Skeletal muscle cell (primary cell): ENCODE measurements around the gene PDE6A.
"Not testable (repeated sequence)": the region's sequence is repeated elsewhere in the genome, so short reads cannot be mapped to it uniquely, and the experiment has no call there.

Experiments used
- DNase-seq: peaks from one replicate; pipeline ENCODE4 v3.0.0-alpha.2; 2010; ENCODE audit warnings: low read depth
- H3K4me3 ChIP-seq: 2 replicates; pipeline ENCODE4 v1.5.1; 2011; ENCODE audit warnings: low read depth, mild to moderate bottlenecking, control low read depth, low read length, moderate library complexity

PDE6A gene

DNA sequence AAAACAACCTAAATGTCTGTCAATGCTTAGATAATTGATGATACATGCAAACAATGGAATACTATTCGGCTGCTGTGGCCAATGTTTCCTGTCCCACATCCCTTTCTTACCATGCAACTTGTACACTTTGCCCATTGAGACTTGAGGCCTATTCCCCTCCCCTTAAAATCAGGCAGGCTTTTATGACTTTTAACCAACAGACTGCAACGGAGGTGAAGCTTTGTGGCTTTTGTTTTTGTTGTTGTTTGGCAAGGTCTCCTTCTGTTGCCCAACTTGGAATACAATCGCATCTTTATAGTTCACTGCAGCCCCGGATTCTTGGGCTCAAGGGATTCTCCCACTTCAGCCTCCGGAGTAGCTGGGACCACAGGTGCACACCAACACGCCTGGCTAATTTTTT lies 10.2 kb upstream of the PDE6A start:
- DNase-seq = no peak
- no peak overlapping the region for H3K4me3 ChIP-seq

DNA sequence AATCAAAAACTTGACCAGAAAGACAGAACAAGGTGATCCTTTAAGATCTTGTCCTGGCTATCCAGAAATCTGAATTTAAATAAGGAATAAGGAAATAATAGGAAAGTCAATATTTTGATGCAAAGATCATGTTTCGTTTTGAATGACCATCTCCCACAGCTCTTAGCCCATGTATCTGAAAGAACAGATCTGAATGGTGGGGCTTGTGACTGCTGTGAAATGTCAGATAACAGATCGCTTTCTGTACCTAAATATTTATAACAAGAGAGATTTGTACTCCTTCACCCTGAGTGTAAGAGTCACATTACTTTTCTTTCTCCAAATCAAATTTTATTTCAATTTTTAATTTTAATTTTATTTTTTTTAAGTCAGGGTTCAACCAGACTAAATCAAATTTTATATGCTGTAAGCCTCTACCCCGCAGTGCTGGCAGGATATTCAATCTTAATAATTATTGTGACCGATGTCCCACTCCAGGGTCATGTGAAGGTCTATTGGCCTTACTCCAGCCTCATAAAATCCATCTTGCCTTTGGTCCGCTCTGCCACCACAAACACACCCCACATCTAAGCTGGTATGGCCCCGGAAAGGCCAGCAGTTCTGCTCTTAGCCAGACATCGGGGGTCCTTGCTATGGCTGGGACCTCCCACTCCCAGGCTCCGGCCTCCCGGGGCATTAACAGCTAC lies 9.0 kb upstream of the PDE6A start:
- H3K4me3 ChIP-seq = no peak overlapping the region
- no peak for DNase-seq

DNA sequence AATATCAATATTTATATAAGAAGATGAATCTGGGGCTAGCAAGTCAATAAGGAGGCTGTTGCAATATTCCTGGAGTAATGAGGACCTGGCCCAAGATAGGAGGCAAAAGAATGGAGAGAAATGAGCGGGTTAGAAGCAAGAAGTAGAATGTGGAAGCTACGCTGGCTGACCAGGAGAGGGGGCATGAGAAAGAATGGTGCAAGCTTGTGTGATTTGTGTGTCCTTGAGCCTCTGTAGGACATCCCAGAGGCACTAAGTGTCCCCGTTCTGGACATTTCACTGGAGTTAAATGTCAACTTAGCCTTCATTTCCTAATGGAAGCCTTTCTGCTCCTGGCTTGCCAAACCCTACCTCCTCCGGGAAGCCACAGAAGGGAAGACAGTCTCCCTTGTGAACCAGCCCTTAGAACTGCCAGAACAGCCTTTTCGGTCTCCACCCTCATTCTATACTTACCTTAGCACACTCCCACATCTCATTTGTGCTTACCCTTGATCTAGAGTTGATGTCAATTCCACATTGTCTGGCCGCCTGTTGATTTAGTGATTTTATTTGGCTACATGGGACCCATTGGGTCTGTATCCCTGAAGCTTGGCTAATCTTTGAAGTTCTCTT lies 6.7 kb upstream of the PDE6A start:
- DNase-seq = no peak
- no peak overlapping the region for H3K4me3 ChIP-seq

DNA sequence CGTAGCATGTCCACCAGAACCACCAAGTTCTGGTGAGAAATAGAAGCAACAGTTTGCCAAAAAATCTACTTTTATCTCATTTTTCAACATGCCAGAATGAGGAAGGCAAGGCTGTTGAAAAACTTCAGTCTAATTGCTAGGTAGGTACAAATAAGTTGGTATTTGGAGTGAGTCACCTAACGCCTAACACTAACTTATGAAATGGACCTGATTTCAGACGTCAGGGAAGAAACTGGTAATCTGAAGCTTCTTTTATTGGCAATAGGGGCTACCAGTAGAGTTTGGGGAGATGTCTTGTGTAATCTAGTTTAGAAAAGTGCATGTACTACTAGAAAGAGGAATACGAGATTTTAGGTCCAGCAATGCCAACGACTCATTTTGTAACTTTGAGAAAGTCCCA lies 4.4 kb upstream of the PDE6A start:
- no peak overlapping the region for H3K4me3 ChIP-seq
- DNase-seq = no peak

DNA sequence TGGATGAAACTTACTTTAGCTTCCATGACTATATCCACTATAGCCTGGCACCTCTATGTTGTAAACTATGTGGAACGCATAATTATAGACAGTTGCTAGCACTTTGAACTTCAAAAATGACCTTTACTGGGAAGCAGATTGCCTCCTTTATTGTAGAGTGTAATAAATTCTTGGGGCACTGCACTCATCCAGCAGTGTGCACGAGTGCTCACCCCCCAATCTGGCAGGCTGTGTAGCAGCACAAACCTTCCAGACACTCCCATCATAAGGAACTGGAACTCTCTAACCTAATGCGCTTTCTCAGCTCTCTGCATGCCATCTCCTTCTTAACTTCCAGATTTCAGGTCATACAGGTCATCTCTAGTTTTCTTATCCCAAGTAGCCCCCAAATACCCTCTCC lies 1.5 kb upstream of the PDE6A start:
- no peak for DNase-seq
- H3K4me3 ChIP-seq = no peak overlapping the region

DNA sequence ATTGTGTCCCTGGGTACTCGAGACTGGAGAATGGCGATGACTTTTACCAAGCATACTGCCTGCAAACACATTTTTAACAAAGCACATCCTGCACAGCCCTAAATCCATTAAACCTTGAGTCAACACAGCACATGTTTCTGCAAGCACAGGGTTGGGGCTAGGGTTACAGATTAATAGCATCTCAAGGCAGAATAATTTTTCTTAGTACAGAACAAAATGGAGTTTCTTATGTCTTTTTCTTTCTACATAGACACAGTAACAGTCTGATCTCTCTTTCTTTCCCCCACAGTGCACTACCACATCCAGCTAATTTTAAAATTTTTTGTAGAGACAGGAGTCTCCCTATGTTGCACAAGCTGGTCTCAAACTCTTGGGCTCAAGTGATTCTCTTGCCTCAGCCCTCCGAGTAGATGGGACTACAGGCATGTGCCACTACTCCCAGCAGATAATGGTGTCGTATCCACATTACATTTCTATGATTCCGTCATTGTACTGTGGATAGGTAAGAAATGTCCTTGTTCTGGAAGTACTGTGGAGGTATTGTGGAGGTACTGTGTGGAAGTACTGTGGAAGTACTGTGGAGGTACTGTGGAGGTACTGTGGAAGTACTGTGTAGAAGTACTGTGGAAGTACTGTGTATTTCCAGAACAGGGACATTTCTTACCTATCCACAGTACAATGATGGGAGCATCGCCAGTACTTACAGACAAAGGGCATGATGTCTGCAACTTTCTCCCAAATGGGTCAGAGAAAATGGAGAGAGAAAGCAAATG lies 1.2 kb downstream of the PDE6A start:
- not testable (repeated sequence) for DNase-seq, H3K4me3 ChIP-seq

DNA sequence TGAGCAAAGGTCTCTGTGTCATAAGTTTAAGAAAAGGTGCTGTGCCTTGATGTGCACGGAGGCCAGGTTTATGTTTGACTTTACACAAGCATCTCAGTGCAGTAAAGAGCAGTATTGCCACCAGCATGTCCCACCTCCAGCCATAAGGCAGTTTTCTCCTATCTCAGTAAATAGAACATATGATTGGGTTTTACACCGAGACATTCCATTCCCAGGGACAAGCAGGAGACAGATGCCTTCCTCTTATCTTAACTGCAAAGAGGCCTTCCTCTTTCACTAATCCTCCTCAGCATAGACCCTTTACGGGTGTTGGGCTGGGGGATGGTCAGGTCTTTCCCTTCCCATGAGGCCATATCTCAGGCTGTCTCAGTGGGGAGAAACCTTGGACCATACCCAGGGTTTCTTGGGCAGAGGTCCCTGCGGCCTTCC lies 1.8 kb downstream of the PDE6A start:
- DNase-seq = not testable (repeated sequence)

DNA sequence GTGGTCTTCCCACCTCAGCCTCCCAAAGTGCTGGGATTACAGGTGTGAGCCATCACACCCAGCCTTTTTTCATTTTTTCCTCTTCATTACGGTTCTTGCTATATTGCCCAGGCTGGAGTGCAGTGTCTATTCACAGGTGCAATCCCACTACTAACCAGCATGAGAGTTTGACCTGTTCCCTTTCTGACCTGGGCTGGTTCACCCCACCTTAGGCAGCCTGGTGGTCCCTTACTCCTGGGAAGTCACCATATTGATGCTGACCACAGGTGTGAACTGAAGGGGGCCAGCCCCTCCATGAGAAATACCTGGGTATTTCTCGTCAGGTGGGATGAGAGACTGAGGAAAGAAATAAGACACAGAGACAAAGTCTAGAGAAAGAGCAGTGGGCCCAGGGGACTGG lies 2.4 kb downstream of the PDE6A start:
- no peak for DNase-seq
- H3K4me3 ChIP-seq = no peak overlapping the region

More for the DNA sequence above, 1.8 kb downstream of the PDE6A start:
- H3K4me3 ChIP-seq = not testable (repeated sequence)

DNA sequence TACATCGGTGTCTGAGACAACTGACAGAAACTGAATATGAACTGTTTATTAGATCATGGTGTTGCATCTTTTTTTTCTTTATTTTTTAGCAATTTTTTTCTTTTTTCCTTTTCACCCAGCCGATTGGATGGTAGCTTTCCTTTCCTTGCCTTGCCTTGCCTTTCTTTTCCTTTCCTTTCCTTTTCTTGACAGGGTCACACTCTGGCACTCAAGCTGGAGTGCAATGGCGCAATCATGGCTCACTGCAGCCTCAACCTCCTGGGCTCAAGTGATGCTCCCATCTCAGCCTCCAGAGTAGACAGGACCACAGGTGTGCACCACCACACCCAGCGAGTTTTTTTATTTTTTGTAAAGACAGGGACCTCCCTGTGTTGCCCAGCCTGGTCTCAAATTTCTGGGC lies 2.8 kb downstream of the PDE6A start:
- no peak overlapping the region for H3K4me3 ChIP-seq
- DNase-seq = no peak

DNA sequence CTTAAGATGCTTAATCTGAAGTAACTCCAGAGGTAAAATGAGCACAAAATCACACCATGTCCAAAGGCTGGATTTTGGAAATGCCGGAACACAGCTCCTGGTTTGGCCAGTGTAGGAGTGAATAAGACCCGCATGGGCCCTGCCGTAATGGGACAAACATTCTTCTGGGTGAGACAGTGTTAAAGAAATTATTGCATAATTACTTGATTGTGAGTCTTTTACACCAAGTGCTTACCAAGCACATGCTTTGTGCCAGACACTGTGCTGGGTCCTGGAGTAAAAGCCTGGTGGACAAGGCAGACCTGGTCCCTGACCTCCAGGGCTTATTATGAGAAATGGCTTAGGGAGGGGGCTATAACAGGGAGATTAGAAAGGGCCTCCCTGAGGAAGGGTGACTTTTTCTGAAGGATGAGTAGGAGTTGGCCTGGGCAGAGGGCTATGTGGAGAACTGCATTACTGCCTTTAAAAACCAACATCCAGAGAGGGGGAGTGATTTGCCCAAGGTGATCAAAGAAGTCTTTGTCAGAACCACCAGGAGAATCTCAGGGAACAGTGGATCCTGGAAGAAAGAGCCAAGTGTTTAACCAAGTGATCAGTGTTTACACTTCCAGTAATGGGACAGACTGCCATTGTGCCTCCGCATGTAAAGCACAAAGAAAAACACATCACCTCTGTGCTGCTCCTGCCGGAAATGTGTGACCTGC lies 3.5 kb downstream of the PDE6A start:
- DNase-seq = no peak
- no peak overlapping the region for H3K4me3 ChIP-seq

DNA sequence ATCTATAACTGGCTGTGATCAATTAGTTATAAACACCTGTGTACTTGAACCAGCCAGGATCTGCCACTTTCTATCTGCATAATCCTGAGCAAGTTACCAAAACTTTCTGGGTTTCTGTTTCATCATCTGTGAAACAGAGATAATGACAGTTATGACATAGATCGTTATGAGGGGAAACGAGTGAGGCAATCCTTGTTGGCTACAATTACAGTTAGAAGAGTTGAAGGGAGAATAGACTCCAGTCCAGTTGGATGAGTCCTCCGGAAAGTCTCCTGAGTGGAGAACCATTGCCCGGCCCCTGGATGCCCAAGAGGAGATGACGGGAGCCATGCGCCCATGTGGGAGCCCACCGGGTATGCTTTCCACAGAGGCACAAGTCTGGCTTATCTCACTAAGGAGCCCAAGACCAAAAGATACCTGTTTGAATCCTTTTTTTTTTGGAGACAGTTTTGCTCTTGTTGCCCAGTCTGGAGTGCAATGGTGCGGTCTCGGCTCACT lies 4.5 kb downstream of the PDE6A start:
- no peak overlapping the region for H3K4me3 ChIP-seq
- DNase-seq = no peak

DNA sequence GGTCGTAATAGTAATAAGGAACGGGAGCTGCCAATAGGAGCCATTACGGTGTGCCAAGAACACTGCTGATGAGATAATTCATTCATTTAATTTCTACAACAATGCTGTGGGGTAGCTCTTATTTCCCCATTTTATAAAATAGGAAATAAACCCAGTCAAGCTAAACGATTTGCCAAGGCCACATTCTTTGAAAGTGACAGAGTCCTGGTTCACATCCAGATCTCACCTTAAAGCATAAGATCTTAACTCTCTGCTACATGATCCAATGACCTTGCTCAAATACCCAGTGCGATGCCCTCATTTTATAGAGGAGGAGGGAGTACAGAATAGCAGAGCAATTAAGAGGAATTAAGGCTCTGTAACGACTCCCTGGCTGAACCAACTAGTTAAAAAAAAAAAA lies 5.0 kb downstream of the PDE6A start:
- no peak for DNase-seq
- no peak overlapping the region for H3K4me3 ChIP-seq

DNA sequence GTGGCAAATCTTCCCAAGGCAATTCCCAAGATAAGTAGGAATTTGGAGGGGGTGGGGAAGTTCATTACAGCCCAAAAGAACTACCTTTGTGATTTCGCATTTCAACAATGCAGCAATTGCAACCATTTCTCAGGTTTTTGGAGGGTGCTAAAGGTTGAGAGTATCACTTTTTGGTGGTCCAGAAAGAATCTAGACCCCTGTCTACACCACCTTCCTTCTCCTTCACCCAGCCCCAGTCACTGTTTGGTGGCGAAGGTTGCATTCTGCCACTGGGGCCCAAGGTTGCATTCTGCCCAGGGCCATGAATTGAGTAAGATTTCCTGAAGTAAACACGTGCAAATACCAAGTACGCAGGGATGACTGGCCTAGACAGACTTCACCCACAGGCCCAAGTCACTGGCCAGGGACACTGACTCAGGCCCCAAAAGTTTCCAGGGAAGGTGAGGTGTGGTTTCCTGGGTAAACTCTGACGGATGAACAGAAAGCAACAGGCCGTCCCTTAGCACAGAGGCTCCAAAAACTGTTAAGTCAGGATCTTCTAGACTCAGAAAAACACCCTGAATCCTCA lies 5.7 kb downstream of the PDE6A start:
- DNase-seq = peak; percentile 66
- H3K4me3 ChIP-seq = no peak overlapping the region

DNA sequence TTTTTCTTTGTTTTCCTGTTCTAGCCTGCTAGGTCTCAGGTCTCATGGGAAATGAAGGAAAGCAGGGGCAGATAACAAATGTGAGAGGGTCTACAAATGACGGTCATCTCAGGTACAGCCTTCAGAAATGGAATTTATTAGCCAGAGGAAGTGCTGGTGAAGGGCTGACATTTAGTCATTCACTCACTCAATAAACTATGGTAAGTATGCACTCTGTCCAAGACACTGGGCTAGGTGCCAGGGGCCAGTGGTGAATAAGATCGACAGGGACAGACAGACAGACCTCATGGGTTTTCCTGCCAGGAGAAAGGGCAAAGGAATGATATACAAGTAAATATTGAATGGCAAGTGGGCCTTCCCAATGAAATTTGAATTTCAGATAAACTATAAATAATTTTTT lies 6.3 kb downstream of the PDE6A start:
- peak; percentile 59 for DNase-seq
- no peak overlapping the region for H3K4me3 ChIP-seq

DNA sequence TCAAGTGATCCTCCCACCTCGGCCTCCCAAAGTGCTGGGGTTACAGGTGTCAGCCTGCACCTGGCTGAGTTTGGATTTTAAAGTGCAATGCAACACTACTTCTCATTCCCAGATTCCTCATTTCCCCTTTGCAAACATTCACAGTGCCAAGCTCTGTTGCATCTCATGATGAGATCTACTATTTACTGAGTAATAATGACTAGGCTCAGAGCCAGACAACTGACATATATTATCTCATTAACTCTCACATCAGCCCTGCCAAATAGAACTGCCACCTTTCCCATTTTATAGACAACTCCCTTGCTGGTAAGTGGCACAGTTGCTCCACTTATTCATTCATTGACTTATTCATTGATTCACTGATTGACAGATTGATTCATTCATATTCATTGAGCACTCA lies 7.0 kb downstream of the PDE6A start:
- DNase-seq = no peak
- no peak overlapping the region for H3K4me3 ChIP-seq

DNA sequence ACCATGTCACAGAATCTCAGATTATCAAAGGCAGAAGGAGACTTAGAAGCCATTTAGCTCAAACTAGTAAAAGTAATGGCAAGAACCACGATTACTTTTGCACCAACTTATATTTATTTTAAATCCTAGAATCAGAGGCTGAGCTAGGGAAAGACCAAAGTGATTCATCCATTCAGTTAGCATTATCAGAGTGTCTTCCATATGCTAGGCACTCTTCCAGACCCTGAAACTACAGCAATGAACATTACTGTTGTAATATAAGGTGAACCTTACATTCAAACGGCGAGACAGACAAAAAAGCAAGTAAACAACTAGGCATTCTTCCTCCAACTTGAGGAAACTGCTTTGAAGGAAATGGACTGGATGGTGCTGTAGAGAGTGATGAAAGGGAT lies 7.9 kb downstream of the PDE6A start:
- DNase-seq = no peak
- H3K4me3 ChIP-seq = no peak overlapping the region

DNA sequence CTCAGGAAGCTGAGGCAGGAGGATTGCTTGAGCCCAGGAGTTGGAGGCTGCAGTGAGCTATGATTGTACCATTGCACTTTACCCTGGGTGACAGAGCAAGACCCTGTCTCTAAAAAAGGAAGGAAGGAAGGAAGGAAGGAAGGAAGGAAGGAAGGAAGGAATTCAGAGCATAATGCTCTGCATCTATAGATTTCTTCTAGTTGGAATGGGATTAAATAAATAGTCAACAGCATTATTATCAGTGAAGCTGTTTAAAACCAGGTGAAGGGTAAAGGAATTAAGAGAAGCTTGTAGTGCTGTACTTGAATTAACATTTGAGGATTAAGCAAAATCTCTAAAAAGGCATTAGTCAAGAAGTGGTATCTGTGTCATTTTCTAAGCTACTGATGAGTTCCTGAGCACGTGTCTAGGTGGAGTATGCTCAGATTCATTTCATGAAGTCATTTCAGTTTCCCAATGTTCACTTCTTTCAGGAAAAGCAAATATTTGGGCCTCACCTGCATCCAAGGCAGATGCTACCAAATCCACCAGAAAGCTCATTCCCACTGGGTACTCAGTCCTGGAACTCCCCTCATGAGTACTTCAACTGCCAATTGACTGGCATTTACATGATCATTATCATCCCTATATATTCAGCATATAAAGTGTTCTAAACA lies 8.4 kb downstream of the PDE6A start:
- DNase-seq = no peak
- no peak overlapping the region for H3K4me3 ChIP-seq

DNA sequence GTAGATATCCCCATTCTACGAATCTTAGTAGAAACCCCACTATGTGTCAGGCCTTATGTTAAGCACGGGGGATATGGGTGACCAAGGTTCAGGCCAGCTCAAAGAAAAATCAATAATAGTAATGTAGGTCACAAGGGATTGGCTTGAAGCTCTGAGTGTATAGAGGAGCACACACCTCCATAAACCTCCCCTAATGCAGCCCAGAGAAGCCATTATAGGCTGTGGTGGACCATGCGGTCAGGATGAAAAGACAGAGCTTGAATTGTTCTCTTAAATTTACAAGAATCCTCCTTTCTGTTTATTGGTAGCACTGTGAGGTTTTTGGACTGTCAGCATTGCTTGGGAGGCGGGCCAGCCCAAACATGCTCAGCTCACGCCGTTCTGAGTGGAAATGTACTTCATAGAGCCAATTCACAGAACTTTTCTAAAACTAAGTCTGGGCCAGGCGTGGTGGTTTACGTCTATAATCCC lies 9.1 kb downstream of the PDE6A start:
- no peak overlapping the region for H3K4me3 ChIP-seq
- DNase-seq = no peak
